ENCODE data around the gene ABLIM1.

The ABLIM1 gene

GRCh38 chr10:114408112-114408967, 249.7 kb downstream of the ABLIM1 start:
- no peak overlapping the region for H3K4me3 ChIP-seq (ENCODE audit: low read depth in 1 of 2, low read length in 2 of 2)
- H3K27ac ChIP-seq (ENCODE audit: low read depth, low read length), result no peak overlapping the region
- H3K36me3 ChIP-seq (ENCODE audit: control insufficient read depth in 1 of 2, insufficient read depth in 2 of 2, low read length in 2 of 2), result no peaks in the 10 kb centered on the region
- H3K9me3 ChIP-seq (ENCODE audit: control insufficient read depth in 1 of 2, low read length in 2 of 2), result no peaks in the 10 kb centered on the region
- H3K4me1 ChIP-seq (ENCODE audit: control insufficient read depth in 1 of 2, insufficient read depth in 2 of 2, low read length in 2 of 2), result peaks cover 6 to 12% of the 10 kb centered on the region in 2 donors
- no peak overlapping the region for H3K9ac ChIP-seq (ENCODE audit: low read depth in 1 of 2, low read length in 2 of 2)
- H3K27me3 ChIP-seq (ENCODE audit: control insufficient read depth in 1 of 2, insufficient read depth in 2 of 2, low read length in 2 of 2), result no peaks in the 10 kb centered on the region

- no peak overlapping the region for H3K4me3 ChIP-seq (ENCODE audit: low read depth in 1 of 2, low read length in 2 of 2)
- no peaks in the 10 kb centered on the region for H3K36me3 ChIP-seq (ENCODE audit: control insufficient read depth in 1 of 2, insufficient read depth in 2 of 2, low read length in 2 of 2)
- H3K9me3 ChIP-seq (ENCODE audit: control insufficient read depth in 1 of 2, low read length in 2 of 2), result no peaks in the 10 kb centered on the region
- no peak overlapping the region for H3K27ac ChIP-seq (ENCODE audit: low read depth, low read length)
- H3K4me1 ChIP-seq (ENCODE audit: control insufficient read depth in 1 of 2, insufficient read depth in 2 of 2, low read length in 2 of 2), result peaks cover 0 to 10% of the 10 kb centered on the region in 2 donors
- H3K9ac ChIP-seq (ENCODE audit: low read depth in 1 of 2, low read length in 2 of 2), result no peak overlapping the region
- no peaks in the 10 kb centered on the region for H3K27me3 ChIP-seq (ENCODE audit: control insufficient read depth in 1 of 2, insufficient read depth in 2 of 2, low read length in 2 of 2)
Measured at GRCh38 chr10:114406455-114406854, 251.6 kb downstream of the ABLIM1 start.

- Histone ChIP-seq H3K4me1 (ENCODE audit: control insufficient read depth in 1 of 2, insufficient read depth in 2 of 2, low read length in 2 of 2) (peaks cover 0 to 10% of the 10 kb centered on the region in 2 donors), H3K9me3 (ENCODE audit: control insufficient read depth in 1 of 2, low read length in 2 of 2) (no peaks in the 10 kb centered on the region), H3K9ac (ENCODE audit: low read depth in 1 of 2, low read length in 2 of 2) (peak overlapping the region; percentile 29 to 43), H3K27ac (ENCODE audit: low read depth, low read length) (peak overlapping the region; percentile 5), H3K36me3 (ENCODE audit: control insufficient read depth in 1 of 2, insufficient read depth in 2 of 2, low read length in 2 of 2) (no peaks in the 10 kb centered on the region), H3K27me3 (ENCODE audit: control insufficient read depth in 1 of 2, insufficient read depth in 2 of 2, low read length in 2 of 2) (no peaks in the 10 kb centered on the region), H3K4me3 (ENCODE audit: low read depth in 1 of 2, low read length in 2 of 2) (peak overlapping the region; percentile 57 to 65)
Measured at GRCh38 chr10:114405011-114405350, 253.1 kb downstream of the ABLIM1 start.

GRCh38 chr10:114404171-114405010, 253.7 kb downstream of the ABLIM1 start, which contains the start of gene AFAP1L2:
AFAP1L2 (minus strand) TSS chr10:114404502; CDS start chr10:114404455, 47 bp downstream.
- Histone ChIP-seq H3K27me3 (ENCODE audit: control insufficient read depth in 1 of 2, insufficient read depth in 2 of 2, low read length in 2 of 2) (no peaks in the 10 kb centered on the region), H3K9me3 (ENCODE audit: control insufficient read depth in 1 of 2, low read length in 2 of 2) (no peaks in the 10 kb centered on the region), H3K36me3 (ENCODE audit: control insufficient read depth in 1 of 2, insufficient read depth in 2 of 2, low read length in 2 of 2) (no peaks in the 10 kb centered on the region), H3K4me1 (ENCODE audit: control insufficient read depth in 1 of 2, insufficient read depth in 2 of 2, low read length in 2 of 2) (peaks cover 0 to 11% of the 10 kb centered on the region in 2 donors), H3K27ac (ENCODE audit: low read depth, low read length) (peak within 1 kb of the TSS; percentile 5), H3K4me3 (ENCODE audit: low read depth in 1 of 2, low read length in 2 of 2) (peak within 1 kb of the TSS; percentile 57 to 65), H3K9ac (ENCODE audit: low read depth in 1 of 2, low read length in 2 of 2) (peak within 1 kb of the TSS; percentile 31 to 51)

- Histone ChIP-seq H3K9me3 (ENCODE audit: control insufficient read depth in 1 of 2, low read length in 2 of 2) (no peaks in the 10 kb centered on the region), H3K9ac (ENCODE audit: low read depth in 1 of 2, low read length in 2 of 2) (peak overlapping the region; percentile 31 to 38), H3K4me1 (ENCODE audit: control insufficient read depth in 1 of 2, insufficient read depth in 2 of 2, low read length in 2 of 2) (peaks cover 0 to 16% of the 10 kb centered on the region in 2 donors), H3K36me3 (ENCODE audit: control insufficient read depth in 1 of 2, insufficient read depth in 2 of 2, low read length in 2 of 2) (no peaks in the 10 kb centered on the region), H3K27ac (ENCODE audit: low read depth, low read length) (no peak overlapping the region), H3K4me3 (ENCODE audit: low read depth in 1 of 2, low read length in 2 of 2) (peak overlapping the region; percentile 57 to 65), H3K27me3 (ENCODE audit: control insufficient read depth in 1 of 2, insufficient read depth in 2 of 2, low read length in 2 of 2) (no peaks in the 10 kb centered on the region)
Measured at GRCh38 chr10:114403541-114404161, 254.4 kb downstream of the ABLIM1 start.

- peak overlapping the region; percentile 12 to 31 for H3K9ac ChIP-seq (ENCODE audit: low read depth in 1 of 2, low read length in 2 of 2)
- peak overlapping the region; percentile 57 to 65 for H3K4me3 ChIP-seq (ENCODE audit: low read depth in 1 of 2, low read length in 2 of 2)
- H3K36me3 ChIP-seq (ENCODE audit: control insufficient read depth in 1 of 2, insufficient read depth in 2 of 2, low read length in 2 of 2), result no peaks in the 10 kb centered on the region
- H3K27me3 ChIP-seq (ENCODE audit: control insufficient read depth in 1 of 2, insufficient read depth in 2 of 2, low read length in 2 of 2), result no peaks in the 10 kb centered on the region
- no peaks in the 10 kb centered on the region for H3K9me3 ChIP-seq (ENCODE audit: control insufficient read depth in 1 of 2, low read length in 2 of 2)
- H3K4me1 ChIP-seq (ENCODE audit: control insufficient read depth in 1 of 2, insufficient read depth in 2 of 2, low read length in 2 of 2), result peaks cover 4 to 16% of the 10 kb centered on the region in 2 donors
- peak overlapping the region; percentile 49 for H3K27ac ChIP-seq (ENCODE audit: low read depth, low read length)
Measured at GRCh38 chr10:114402871-114403540, 255.1 kb downstream of the ABLIM1 start.

GRCh38 chr10:114402233-114402632, 255.8 kb downstream of the ABLIM1 start:
- peaks cover 10 to 16% of the 10 kb centered on the region in 2 donors for H3K4me1 ChIP-seq (ENCODE audit: control insufficient read depth in 1 of 2, insufficient read depth in 2 of 2, low read length in 2 of 2)
- no peak overlapping the region for H3K27ac ChIP-seq (ENCODE audit: low read depth, low read length)
- H3K27me3 ChIP-seq (ENCODE audit: control insufficient read depth in 1 of 2, insufficient read depth in 2 of 2, low read length in 2 of 2), result no peaks in the 10 kb centered on the region
- H3K36me3 ChIP-seq (ENCODE audit: control insufficient read depth in 1 of 2, insufficient read depth in 2 of 2, low read length in 2 of 2), result no peaks in the 10 kb centered on the region
- H3K9me3 ChIP-seq (ENCODE audit: control insufficient read depth in 1 of 2, low read length in 2 of 2), result no peaks in the 10 kb centered on the region
- no peak overlapping the region for H3K9ac ChIP-seq (ENCODE audit: low read depth in 1 of 2, low read length in 2 of 2)
- H3K4me3 ChIP-seq (ENCODE audit: low read depth in 1 of 2, low read length in 2 of 2), result no peak overlapping the region

GRCh38 chr10:114401195-114401791, 256.8 kb downstream of the ABLIM1 start:
- no peak overlapping the region for H3K27ac ChIP-seq (ENCODE audit: low read depth, low read length)
- H3K9me3 ChIP-seq (ENCODE audit: control insufficient read depth in 1 of 2, low read length in 2 of 2), result no peaks in the 10 kb centered on the region
- H3K27me3 ChIP-seq (ENCODE audit: control insufficient read depth in 1 of 2, insufficient read depth in 2 of 2, low read length in 2 of 2), result no peaks in the 10 kb centered on the region
- H3K4me1 ChIP-seq (ENCODE audit: control insufficient read depth in 1 of 2, insufficient read depth in 2 of 2, low read length in 2 of 2), result peaks cover 10 to 16% of the 10 kb centered on the region in 2 donors
- no peak overlapping the region for H3K4me3 ChIP-seq (ENCODE audit: low read depth in 1 of 2, low read length in 2 of 2)
- H3K9ac ChIP-seq (ENCODE audit: low read depth in 1 of 2, low read length in 2 of 2), result no peak overlapping the region
- H3K36me3 ChIP-seq (ENCODE audit: control insufficient read depth in 1 of 2, insufficient read depth in 2 of 2, low read length in 2 of 2), result no peaks in the 10 kb centered on the region

GRCh38 chr10:114400091-114400490, 258.0 kb downstream of the ABLIM1 start:
- no peaks in the 10 kb centered on the region for H3K9me3 ChIP-seq (ENCODE audit: control insufficient read depth in 1 of 2, low read length in 2 of 2)
- H3K27ac ChIP-seq (ENCODE audit: low read depth, low read length), result no peak overlapping the region
- no peaks in the 10 kb centered on the region for H3K36me3 ChIP-seq (ENCODE audit: control insufficient read depth in 1 of 2, insufficient read depth in 2 of 2, low read length in 2 of 2)
- no peaks in the 10 kb centered on the region for H3K27me3 ChIP-seq (ENCODE audit: control insufficient read depth in 1 of 2, insufficient read depth in 2 of 2, low read length in 2 of 2)
- H3K9ac ChIP-seq (ENCODE audit: low read depth in 1 of 2, low read length in 2 of 2), result no peak overlapping the region
- H3K4me3 ChIP-seq (ENCODE audit: low read depth in 1 of 2, low read length in 2 of 2), result no peak overlapping the region
- peaks cover 10 to 16% of the 10 kb centered on the region in 2 donors for H3K4me1 ChIP-seq (ENCODE audit: control insufficient read depth in 1 of 2, insufficient read depth in 2 of 2, low read length in 2 of 2)
